ENCODE data around the gene PABPC3.

PABPC3 gene

DNA sequence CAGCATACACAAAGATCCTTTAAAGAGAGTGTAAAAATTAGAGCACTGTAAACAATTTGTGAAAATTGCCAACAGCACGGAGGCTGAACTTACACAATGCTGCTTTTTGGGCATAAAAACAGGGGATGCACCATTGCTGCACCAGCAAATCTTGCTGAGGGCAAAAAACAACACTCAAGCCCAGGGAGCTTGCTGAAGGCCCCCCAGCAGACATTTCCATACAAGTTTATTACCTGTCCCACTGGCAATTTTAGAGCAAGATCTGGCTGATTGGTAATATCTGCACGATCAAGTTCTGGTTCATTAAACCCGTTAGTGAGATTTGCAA is 41.8 kb downstream of the PABPC3 start:
- TF ChIP-seq CSRNP3 (CRISPR knock-in tag; IDR thresholded peaks at IDR 0.05): no peak
- TF ChIP-seq ARNTL (CRISPR knock-in tag; IDR thresholded peaks at IDR 0.05; ENCODE audit: borderline replicate concordance, low read depth): no peak
- TF ChIP-seq BACH2 (CRISPR knock-in tag; IDR thresholded peaks at IDR 0.05; ENCODE audit: borderline replicate concordance): no peak
- no peak for TF ChIP-seq TCF4 (CRISPR knock-in tag; IDR thresholded peaks at IDR 0.05; ENCODE audit: borderline replicate concordance)
- no peak for TF ChIP-seq ZFP30 (CRISPR knock-in tag; IDR thresholded peaks at IDR 0.05)
- no peak for TF ChIP-seq ESRRG (CRISPR knock-in tag; IDR thresholded peaks at IDR 0.05)
- TF ChIP-seq ZFP3 (CRISPR knock-in tag; IDR thresholded peaks at IDR 0.05): no peak
- no peak for TF ChIP-seq GLIS3 (CRISPR knock-in tag; IDR thresholded peaks at IDR 0.05)
- TF ChIP-seq, protein P1, sequence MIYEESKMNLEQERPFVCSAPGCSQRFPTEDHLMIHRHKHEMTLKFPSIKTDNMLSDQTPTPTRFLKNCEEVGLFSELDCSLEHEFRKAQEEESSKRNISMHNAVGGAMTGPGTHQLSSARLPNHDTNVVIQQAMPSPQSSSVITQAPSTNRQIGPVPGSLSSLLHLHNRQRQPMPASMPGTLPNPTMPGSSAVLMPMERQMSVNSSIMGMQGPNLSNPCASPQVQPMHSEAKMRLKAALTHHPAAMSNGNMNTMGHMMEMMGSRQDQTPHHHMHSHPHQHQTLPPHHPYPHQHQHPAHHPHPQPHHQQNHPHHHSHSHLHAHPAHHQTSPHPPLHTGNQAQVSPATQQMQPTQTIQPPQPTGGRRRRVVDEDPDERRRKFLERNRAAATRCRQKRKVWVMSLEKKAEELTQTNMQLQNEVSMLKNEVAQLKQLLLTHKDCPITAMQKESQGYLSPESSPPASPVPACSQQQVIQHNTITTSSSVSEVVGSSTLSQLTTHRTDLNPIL (CRISPR knock-in tag; IDR thresholded peaks at IDR 0.05; ENCODE audit: low read depth): no peak
- no peak for TF ChIP-seq RARB (CRISPR knock-in tag; IDR thresholded peaks at IDR 0.05)
- TF ChIP-seq ZNF8 (CRISPR knock-in tag; IDR thresholded peaks at IDR 0.05): no peak

GRCh38 chr13:25141042-25141441 is 45.1 kb downstream of the PABPC3 start:
- no peak for ATAC-seq
- TF ChIP-seq ZNF70 (CRISPR knock-in tag; IDR thresholded peaks at IDR 0.05): no peak
- TF ChIP-seq ZNF8 (CRISPR knock-in tag; IDR thresholded peaks at IDR 0.05): no peak
- no peak for TF ChIP-seq TOX (CRISPR knock-in tag; IDR thresholded peaks at IDR 0.05; ENCODE audit: borderline replicate concordance)
- no peak for TF ChIP-seq ZNF565 (CRISPR knock-in tag; conservative IDR thresholded peaks at IDR 0.05; ENCODE audit: low read depth)
- TF ChIP-seq, protein P2, sequence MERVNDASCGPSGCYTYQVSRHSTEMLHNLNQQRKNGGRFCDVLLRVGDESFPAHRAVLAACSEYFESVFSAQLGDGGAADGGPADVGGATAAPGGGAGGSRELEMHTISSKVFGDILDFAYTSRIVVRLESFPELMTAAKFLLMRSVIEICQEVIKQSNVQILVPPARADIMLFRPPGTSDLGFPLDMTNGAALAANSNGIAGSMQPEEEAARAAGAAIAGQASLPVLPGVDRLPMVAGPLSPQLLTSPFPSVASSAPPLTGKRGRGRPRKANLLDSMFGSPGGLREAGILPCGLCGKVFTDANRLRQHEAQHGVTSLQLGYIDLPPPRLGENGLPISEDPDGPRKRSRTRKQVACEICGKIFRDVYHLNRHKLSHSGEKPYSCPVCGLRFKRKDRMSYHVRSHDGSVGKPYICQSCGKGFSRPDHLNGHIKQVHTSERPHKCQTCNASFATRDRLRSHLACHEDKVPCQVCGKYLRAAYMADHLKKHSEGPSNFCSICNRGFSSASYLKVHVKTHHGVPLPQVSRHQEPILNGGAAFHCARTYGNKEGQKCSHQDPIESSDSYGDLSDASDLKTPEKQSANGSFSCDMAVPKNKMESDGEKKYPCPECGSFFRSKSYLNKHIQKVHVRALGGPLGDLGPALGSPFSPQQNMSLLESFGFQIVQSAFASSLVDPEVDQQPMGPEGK (CRISPR knock-in tag; IDR thresholded peaks at IDR 0.05; ENCODE audit: borderline replicate concordance): no peak
- no peak for TF ChIP-seq GLIS3 (CRISPR knock-in tag; IDR thresholded peaks at IDR 0.05)
- TF ChIP-seq BACH2 (CRISPR knock-in tag; IDR thresholded peaks at IDR 0.05; ENCODE audit: borderline replicate concordance): no peak
- no peak for TF ChIP-seq CSRNP3 (CRISPR knock-in tag; IDR thresholded peaks at IDR 0.05)
- TF ChIP-seq, protein P3, sequence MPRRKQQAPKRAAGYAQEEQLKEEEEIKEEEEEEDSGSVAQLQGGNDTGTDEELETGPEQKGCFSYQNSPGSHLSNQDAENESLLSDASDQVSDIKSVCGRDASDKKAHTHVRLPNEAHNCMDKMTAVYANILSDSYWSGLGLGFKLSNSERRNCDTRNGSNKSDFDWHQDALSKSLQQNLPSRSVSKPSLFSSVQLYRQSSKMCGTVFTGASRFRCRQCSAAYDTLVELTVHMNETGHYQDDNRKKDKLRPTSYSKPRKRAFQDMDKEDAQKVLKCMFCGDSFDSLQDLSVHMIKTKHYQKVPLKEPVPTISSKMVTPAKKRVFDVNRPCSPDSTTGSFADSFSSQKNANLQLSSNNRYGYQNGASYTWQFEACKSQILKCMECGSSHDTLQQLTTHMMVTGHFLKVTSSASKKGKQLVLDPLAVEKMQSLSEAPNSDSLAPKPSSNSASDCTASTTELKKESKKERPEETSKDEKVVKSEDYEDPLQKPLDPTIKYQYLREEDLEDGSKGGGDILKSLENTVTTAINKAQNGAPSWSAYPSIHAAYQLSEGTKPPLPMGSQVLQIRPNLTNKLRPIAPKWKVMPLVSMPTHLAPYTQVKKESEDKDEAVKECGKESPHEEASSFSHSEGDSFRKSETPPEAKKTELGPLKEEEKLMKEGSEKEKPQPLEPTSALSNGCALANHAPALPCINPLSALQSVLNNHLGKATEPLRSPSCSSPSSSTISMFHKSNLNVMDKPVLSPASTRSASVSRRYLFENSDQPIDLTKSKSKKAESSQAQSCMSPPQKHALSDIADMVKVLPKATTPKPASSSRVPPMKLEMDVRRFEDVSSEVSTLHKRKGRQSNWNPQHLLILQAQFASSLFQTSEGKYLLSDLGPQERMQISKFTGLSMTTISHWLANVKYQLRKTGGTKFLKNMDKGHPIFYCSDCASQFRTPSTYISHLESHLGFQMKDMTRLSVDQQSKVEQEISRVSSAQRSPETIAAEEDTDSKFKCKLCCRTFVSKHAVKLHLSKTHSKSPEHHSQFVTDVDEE (CRISPR knock-in tag; IDR thresholded peaks at IDR 0.05): no peak
- TF ChIP-seq ARNTL (CRISPR knock-in tag; IDR thresholded peaks at IDR 0.05; ENCODE audit: borderline replicate concordance, low read depth): no peak
- no peak for TF ChIP-seq CSDC2 (CRISPR knock-in tag; IDR thresholded peaks at IDR 0.05)
- no peak for TF ChIP-seq ISL1 (CRISPR knock-in tag; IDR thresholded peaks at IDR 0.05)
- no peak for TF ChIP-seq RARB (CRISPR knock-in tag; IDR thresholded peaks at IDR 0.05)
- TF ChIP-seq, protein P1 (CRISPR knock-in tag; IDR thresholded peaks at IDR 0.05; ENCODE audit: low read depth): no peak
- TF ChIP-seq ZC3H10 (CRISPR knock-in tag; IDR thresholded peaks at IDR 0.05): no peak
- TF ChIP-seq OSR1 (CRISPR knock-in tag; IDR thresholded peaks at IDR 0.05): no peak

More for the DNA sequence above, 41.8 kb downstream of the PABPC3 start:
- no peak for ATAC-seq

- no peak for ATAC-seq
- no peak for TF ChIP-seq ZFP30 (CRISPR knock-in tag; IDR thresholded peaks at IDR 0.05)
- TF ChIP-seq ZC3H10 (CRISPR knock-in tag; IDR thresholded peaks at IDR 0.05): no peak
- no peak for TF ChIP-seq SNAI2 (CRISPR knock-in tag; IDR thresholded peaks at IDR 0.05)
- TF ChIP-seq GLIS3 (CRISPR knock-in tag; IDR thresholded peaks at IDR 0.05): no peak
- TF ChIP-seq, protein P2 (CRISPR knock-in tag; IDR thresholded peaks at IDR 0.05; ENCODE audit: borderline replicate concordance): no peak
These were observed 47.8 kb downstream of the PABPC3 start for GRCh38 chr13:25143706-25144105.
